Umbilical cord (tissue), 2 donors: ENCODE data around the gene MPPED1. TPM values are rescaled to one million over a fixed set of nuclear protein-coding genes. Genes with fewer than 3 reads are reported as not detected.

Experiments
- DNase-seq: peaks from one replicate; pipeline ENCODE4 v3.0.0-alpha.2; 2015; ENCODE audit warnings: low spot score
- total RNA-seq: library from RNA; depleted of rRNA; stranded (reverse); fragments of >200 nt; gene quantifications from one replicate; pipeline ENCODE4 v1.2.3, GENCODE V29; 2014; ENCODE audit warnings: low replicate concordance; ENCODE audit not compliant: insufficient read depth

Gene MPPED1
- total RNA-seq, 1 donor from 2014 or later = 1.9 TPM

- no peak for DNase-seq
Observed at GRCh38 chr22:43476341-43476740, 64.5 kb downstream of the MPPED1 start.

GRCh38 chr22:43476751-43477725 is 65.2 kb downstream of the MPPED1 start:
- DNase-seq = no peak

- no peak for DNase-seq
Observed at GRCh38 chr22:43477966-43478365, 66.2 kb downstream of the MPPED1 start.

GRCh38 chr22:43478621-43479300 is 66.9 kb downstream of the MPPED1 start:
- DNase-seq = no peak

GRCh38 chr22:43479301-43479950 is 67.6 kb downstream of the MPPED1 start:
- no peak for DNase-seq

- no peak for DNase-seq
Observed at GRCh38 chr22:43479962-43480361, 68.1 kb downstream of the MPPED1 start.

- no peak for DNase-seq
Observed at GRCh38 chr22:43481568-43482317, 69.9 kb downstream of the MPPED1 start.

- DNase-seq = no peak
Observed at GRCh38 chr22:43482318-43482625, 70.5 kb downstream of the MPPED1 start.

- no peak for DNase-seq
Observed at GRCh38 chr22:43483266-43483665, 71.5 kb downstream of the MPPED1 start.

- no peak for DNase-seq
Observed at GRCh38 chr22:43483669-43484068, 71.9 kb downstream of the MPPED1 start.

GRCh38 chr22:43484227-43484626 is 72.4 kb downstream of the MPPED1 start:
- DNase-seq = no peak

- DNase-seq = no peak
Observed at GRCh38 chr22:43485502-43486089, 73.8 kb downstream of the MPPED1 start.

- DNase-seq = peak; percentile 29
Observed at GRCh38 chr22:43487311-43488030, 75.7 kb downstream of the MPPED1 start.

GRCh38 chr22:43488031-43488866 is 76.4 kb downstream of the MPPED1 start:
- DNase-seq = peak; percentile 37

GRCh38 chr22:43488937-43489336 is 77.1 kb downstream of the MPPED1 start:
- no peak for DNase-seq

- DNase-seq = no peak
Observed at GRCh38 chr22:43490311-43490710, 78.5 kb downstream of the MPPED1 start.

- DNase-seq = no peak
Observed at GRCh38 chr22:43491177-43491576, 79.4 kb downstream of the MPPED1 start.

GRCh38 chr22:43491737-43492136 is 79.9 kb downstream of the MPPED1 start:
- DNase-seq = no peak

GRCh38 chr22:43493297-43493696 is 81.5 kb downstream of the MPPED1 start:
- no peak for DNase-seq
